ENCODE measurements around the gene TULP3. TPM values are rescaled to one million over a fixed set of nuclear protein-coding genes. Genes with fewer than 3 reads are reported as not detected.

Gene TULP3
- total and polyA plus RNA-seq, 2 donors (not counting 3 experiments of a cell fraction or from before 2014, with no cell fraction given): 30.8 to 31.0 TPM

DNA sequence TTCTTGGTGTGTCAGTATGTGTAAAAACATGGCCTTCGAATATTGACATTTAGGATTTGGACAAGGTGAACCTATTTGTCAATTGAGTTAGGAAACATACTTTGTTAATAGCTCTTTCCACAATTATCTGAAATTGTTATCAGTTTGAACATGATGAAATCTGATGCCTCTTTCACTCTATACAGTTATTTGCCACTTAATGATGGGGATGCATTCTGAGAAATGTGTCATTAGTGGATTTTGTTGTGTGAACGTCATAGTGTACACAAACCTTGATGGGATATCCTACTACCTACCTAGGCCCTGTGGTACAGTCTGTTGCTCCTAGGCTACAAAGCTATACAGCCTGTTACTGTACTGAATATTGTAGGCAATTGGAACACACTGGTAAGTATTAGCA lies 4.8 kb downstream of the TULP3 start:
- DNase-seq (ENCODE audit: low read depth, low spot score): no peak
- intact Hi-C loops (cut with micrococcal nuclease) (no loop called here), dilution Hi-C loops (cut with MboI; ENCODE audit: extremely low pct_ligation_motif_present, low sequenced_read_pairs) (no loop called here)
- H3K27ac ChIP-seq (ENCODE audit: insufficient read depth, low read depth, low read length): no peak overlapping the region
- TF ChIP-seq FOS (IDR thresholded peaks at IDR 0.05; ENCODE audit: borderline replicate concordance, insufficient read depth, low read length): peak; percentile 9
- no peak for TF ChIP-seq EZH2 (IDR thresholded peaks at IDR 0.05; ENCODE audit: borderline replicate concordance, low read depth, low read length, severe bottlenecking)
- no peaks in the 10 kb centered on the region for H3K9me1 ChIP-seq (replicated peaks; ENCODE audit: control insufficient read depth, extremely low read depth, insufficient read depth, low read length)
- H3K36me3 ChIP-seq (ENCODE audit: control insufficient read depth in 2 of 2, extremely low read depth in 1 of 2, insufficient read depth in 2 of 2, low read length in 2 of 2): no peaks in the 10 kb centered on the region
- no peak overlapping the region for H2AFZ ChIP-seq (ENCODE audit: low read depth, low read length)
- CTCF ChIA-PET: interaction anchor here (1.0 to 1.9 kb wide), 5 partner anchors 11 to 146 kb away, joined by 3 to 8 read pairs (median 3); no protein-coding TSS in a partner anchor
- H3K27me3 ChIP-seq (ENCODE audit: control insufficient read depth in 2 of 2, insufficient read depth in 2 of 2, low read length in 2 of 2): no peaks in the 10 kb centered on the region
- no peak overlapping the region for H3K4me3 ChIP-seq (replicated peaks in 1 of 3; ENCODE audit: insufficient read depth in 1 of 3, low read depth in 1 of 3, low read length in 3 of 3)
- FAIRE-seq: no peak
- POLR2A ChIA-PET: no interaction called here
- peaks cover 7% of the 10 kb centered on the region for H3K4me1 ChIP-seq (ENCODE audit: control insufficient read depth, extremely low read depth, insufficient read depth, low read length)
- H3K4me2 ChIP-seq (ENCODE audit: insufficient read depth, low read length): no peak overlapping the region
- no peaks in the 10 kb centered on the region for H3K9me3 ChIP-seq (replicated peaks; ENCODE audit: control insufficient read depth, insufficient read depth, low read length)
- no peak overlapping the region for H3K9ac ChIP-seq (replicated peaks; ENCODE audit: extremely low read depth, insufficient read depth, low read length)
- BruUV-seq (replicated peaks): no TSS peak
- peaks cover 39% of the 10 kb centered on the region for H3K79me2 ChIP-seq (ENCODE audit: control insufficient read depth, insufficient read depth, low read length)
- no peaks in the 10 kb centered on the region for H4K20me1 ChIP-seq (replicated peaks; ENCODE audit: control insufficient read depth, extremely low read depth, insufficient read depth, low read length)

- intact Hi-C loops (cut with micrococcal nuclease): no loop called here
- CTCF ChIA-PET: no interaction called here
Measured at GRCh38 chr12:2897418-2897817, 6.7 kb downstream of the TULP3 start.

More at GRCh38 chr12:2897418-2897817, 6.7 kb downstream of the TULP3 start:
- no TSS peak for BruUV-seq (replicated peaks)
- Histone ChIP-seq H3K4me3 (replicated peaks in 1 of 3; ENCODE audit: insufficient read depth in 1 of 3, low read depth in 1 of 3, low read length in 3 of 3) (no peak overlapping the region), H3K79me2 (ENCODE audit: control insufficient read depth, insufficient read depth, low read length) (peaks cover 33% of the 10 kb centered on the region), H3K4me1 (ENCODE audit: control insufficient read depth, extremely low read depth, insufficient read depth, low read length) (no peaks in the 10 kb centered on the region), H2AFZ (ENCODE audit: low read depth, low read length) (no peak overlapping the region), H3K9me1 (replicated peaks; ENCODE audit: control insufficient read depth, extremely low read depth, insufficient read depth, low read length) (no peaks in the 10 kb centered on the region), H4K20me1 (replicated peaks; ENCODE audit: control insufficient read depth, extremely low read depth, insufficient read depth, low read length) (no peaks in the 10 kb centered on the region), H3K36me3 (ENCODE audit: control insufficient read depth in 2 of 2, extremely low read depth in 1 of 2, insufficient read depth in 2 of 2, low read length in 2 of 2) (no peaks in the 10 kb centered on the region), H3K27me3 (ENCODE audit: control insufficient read depth in 2 of 2, insufficient read depth in 2 of 2, low read length in 2 of 2) (no peaks in the 10 kb centered on the region), H3K27ac (ENCODE audit: insufficient read depth, low read depth, low read length) (no peak overlapping the region), H3K9ac (replicated peaks; ENCODE audit: extremely low read depth, insufficient read depth, low read length) (no peak overlapping the region), H3K4me2 (ENCODE audit: insufficient read depth, low read length) (no peak overlapping the region), H3K9me3 (replicated peaks; ENCODE audit: control insufficient read depth, insufficient read depth, low read length) (no peaks in the 10 kb centered on the region)
- DNase-seq (ENCODE audit: low read depth, low spot score) (no peak), FAIRE-seq (no peak)
- TF ChIP-seq POLR2A (IDR thresholded peaks at IDR 0.05; ENCODE audit: low read depth, low read length) (no peak), POLR2AphosphoS5 (IDR thresholded peaks at IDR 0.05; ENCODE audit: insufficient read depth, low read depth, low read length) (no peak), MYC (IDR thresholded peaks at IDR 0.05; ENCODE audit: low read depth, low read length) (no peak), FOS (IDR thresholded peaks at IDR 0.05; ENCODE audit: borderline replicate concordance, insufficient read depth, low read length) (no peak), GATA2 (IDR thresholded peaks at IDR 0.05; ENCODE audit: insufficient read depth, insufficient read length, low read depth, low read length) (no peak), EZH2 (IDR thresholded peaks at IDR 0.05; ENCODE audit: borderline replicate concordance, low read depth, low read length, severe bottlenecking) (no peak), JUN (IDR thresholded peaks at IDR 0.05; ENCODE audit: borderline replicate concordance, insufficient read depth, insufficient read length, low read depth) (no peak)
- TF ChIP-seq, protein P1, sequence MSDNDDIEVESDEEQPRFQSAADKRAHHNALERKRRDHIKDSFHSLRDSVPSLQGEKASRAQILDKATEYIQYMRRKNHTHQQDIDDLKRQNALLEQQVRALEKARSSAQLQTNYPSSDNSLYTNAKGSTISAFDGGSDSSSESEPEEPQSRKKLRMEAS (IDR thresholded peaks at IDR 0.05; ENCODE audit: insufficient read depth, insufficient read length): no peak
- TF ChIP-seq, protein P2, sequence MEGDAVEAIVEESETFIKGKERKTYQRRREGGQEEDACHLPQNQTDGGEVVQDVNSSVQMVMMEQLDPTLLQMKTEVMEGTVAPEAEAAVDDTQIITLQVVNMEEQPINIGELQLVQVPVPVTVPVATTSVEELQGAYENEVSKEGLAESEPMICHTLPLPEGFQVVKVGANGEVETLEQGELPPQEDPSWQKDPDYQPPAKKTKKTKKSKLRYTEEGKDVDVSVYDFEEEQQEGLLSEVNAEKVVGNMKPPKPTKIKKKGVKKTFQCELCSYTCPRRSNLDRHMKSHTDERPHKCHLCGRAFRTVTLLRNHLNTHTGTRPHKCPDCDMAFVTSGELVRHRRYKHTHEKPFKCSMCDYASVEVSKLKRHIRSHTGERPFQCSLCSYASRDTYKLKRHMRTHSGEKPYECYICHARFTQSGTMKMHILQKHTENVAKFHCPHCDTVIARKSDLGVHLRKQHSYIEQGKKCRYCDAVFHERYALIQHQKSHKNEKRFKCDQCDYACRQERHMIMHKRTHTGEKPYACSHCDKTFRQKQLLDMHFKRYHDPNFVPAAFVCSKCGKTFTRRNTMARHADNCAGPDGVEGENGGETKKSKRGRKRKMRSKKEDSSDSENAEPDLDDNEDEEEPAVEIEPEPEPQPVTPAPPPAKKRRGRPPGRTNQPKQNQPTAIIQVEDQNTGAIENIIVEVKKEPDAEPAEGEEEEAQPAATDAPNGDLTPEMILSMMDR (IDR thresholded peaks at IDR 0.05; ENCODE audit: extremely low read depth in 1 of 2, insufficient read depth in 1 of 2, low read depth in 1 of 2, low read length in 2 of 2): no peak
- dilution Hi-C loops (cut with MboI; ENCODE audit: extremely low pct_ligation_motif_present, low sequenced_read_pairs): no loop called here
- POLR2A ChIA-PET: no interaction called here

All from endothelial cell of umbilical vein (primary cell).